ENCODE data around the gene PANX3.

Gene PANX3

GRCh38 chr11:124642628-124643027, 31.4 kb downstream of the PANX3 start:
- DNase-seq (ENCODE audit: low read depth), result no peak
- H3K4me3 ChIP-seq (ENCODE audit: low read length), result no peak overlapping the region
- TF ChIP-seq CTCF (IDR thresholded peaks at IDR 0.05; ENCODE audit: insufficient read depth, low read depth, low read length, missing control alignments), result no peak

- no peak for DNase-seq (ENCODE audit: low read depth)
- no peak overlapping the region for H3K4me3 ChIP-seq (ENCODE audit: low read length)
- TF ChIP-seq CTCF (IDR thresholded peaks at IDR 0.05; ENCODE audit: insufficient read depth, low read depth, low read length, missing control alignments), result no peak
These were observed 31.9 kb downstream of the PANX3 start for GRCh38 chr11:124643042-124643604.

GRCh38 chr11:124643605-124644425, 32.6 kb downstream of the PANX3 start:
- H3K4me3 ChIP-seq (ENCODE audit: low read length), result no peak overlapping the region
- peak; percentile 62 for DNase-seq (ENCODE audit: low read depth)
- TF ChIP-seq CTCF (IDR thresholded peaks at IDR 0.05; ENCODE audit: insufficient read depth, low read depth, low read length, missing control alignments), result no peak

GRCh38 chr11:124644426-124645280, 33.4 kb downstream of the PANX3 start:
- H3K4me3 ChIP-seq (ENCODE audit: low read length), result no peak overlapping the region
- TF ChIP-seq CTCF (IDR thresholded peaks at IDR 0.05; ENCODE audit: insufficient read depth, low read depth, low read length, missing control alignments), result peak; percentile 82
- DNase-seq (ENCODE audit: low read depth), result peak; percentile 69

- no peak for TF ChIP-seq CTCF (IDR thresholded peaks at IDR 0.05; ENCODE audit: insufficient read depth, low read depth, low read length, missing control alignments)
- DNase-seq (ENCODE audit: low read depth), result no peak
- H3K4me3 ChIP-seq (ENCODE audit: low read length), result no peak overlapping the region
These were observed 34.9 kb downstream of the PANX3 start for GRCh38 chr11:124646148-124646547.

GRCh38 chr11:124648610-124649009, 37.4 kb downstream of the PANX3 start:
- TF ChIP-seq CTCF (IDR thresholded peaks at IDR 0.05; ENCODE audit: insufficient read depth, low read depth, low read length, missing control alignments), result no peak
- no peak for DNase-seq (ENCODE audit: low read depth)
- no peak overlapping the region for H3K4me3 ChIP-seq (ENCODE audit: low read length)

All from epithelial cell of esophagus (primary cell).